Natural killer cell (primary cell): ENCODE results near the gene PPP5C. TPM values are rescaled to one million over a fixed set of nuclear protein-coding genes. Genes with fewer than 3 reads are reported as not detected.
A peak's percentile ranks its signal among the peaks of the same experiment; 100 is the strongest.

ENCODE experiments used
- ATAC-seq, 3 donors: fragments of 150-1000 bp in 2 of 3; fragments of 200-7000 bp in 1 of 3; cut with Tn5 transposase; 1 replicate in 1 of 3; 2 replicates in 2 of 3; pipeline ENCODE4 v1.10.0; 2021; ENCODE audit warnings: mild to moderate bottlenecking in 2 of 3, moderate library complexity in 2 of 3
- DNase-seq, 2 donors: peaks; one replicate each; pipeline versions ENCODE4 v3.0.0 to v3.0.0-alpha.2; 2013 to 2021; ENCODE audit warnings: mixed read lengths in 1 of 2
- H3K27ac ChIP-seq: one replicate; pipeline ENCODE4 v1.5.1; 2013; ENCODE audit warnings: mild to moderate bottlenecking, low read length
- H3K27me3 ChIP-seq: one replicate; pipeline ENCODE4 v1.6.1; 2013; ENCODE audit warnings: low read length; ENCODE audit not compliant: control insufficient read depth, insufficient read depth
- H3K36me3 ChIP-seq: one replicate; pipeline ENCODE4 v1.6.1; 2013; ENCODE audit warnings: low read length; ENCODE audit not compliant: control insufficient read depth, insufficient read depth
- H3K4me1 ChIP-seq: one replicate; pipeline ENCODE4 v1.6.1; 2013; ENCODE audit warnings: low read length; ENCODE audit not compliant: control insufficient read depth, insufficient read depth
- H3K4me3 ChIP-seq: one replicate; pipeline ENCODE4 v1.5.1; 2013; ENCODE audit warnings: low read length
- H3K9me3 ChIP-seq: one replicate; pipeline ENCODE4 v1.6.1; 2013; ENCODE audit warnings: low read length; ENCODE audit not compliant: control insufficient read depth, insufficient read depth
- H3K27ac Mint-ChIP-seq, 2 donors: one replicate each; pipeline ENCODE4 v1.8.0; 2022; ENCODE audit warnings: mild to moderate bottlenecking in 2 of 2, mixed read lengths in 2 of 2, moderate library complexity in 1 of 2
- H3K27me3 Mint-ChIP-seq, 2 donors: one replicate each; pipeline ENCODE4 v1.8.0; 2022; ENCODE audit warnings: low read depth in 2 of 2, mixed read lengths in 2 of 2
- H3K36me3 Mint-ChIP-seq: one replicate; pipeline ENCODE4 v1.8.0; 2022; ENCODE audit warnings: mixed read lengths
- H3K4me1 Mint-ChIP-seq, 2 donors: one replicate each; pipeline ENCODE4 v1.8.0; 2022; ENCODE audit warnings: mixed read lengths in 2 of 2
- H3K4me3 Mint-ChIP-seq: one replicate; pipeline ENCODE4 v1.8.0; 2022; ENCODE audit warnings: mild to moderate bottlenecking, moderate library complexity, mixed read lengths
- H3K9me3 Mint-ChIP-seq, 2 donors: one replicate each; pipeline ENCODE4 v1.8.0; 2022; ENCODE audit warnings: mixed read lengths in 2 of 2
- WGBS: methylation state at CpG from one replicate; pipeline ENCODE4 v1.1.7; 2013; ENCODE audit warnings: missing lambda C conversion rate; ENCODE audit not compliant: insufficient coverage; 5-methylcytosine and 5-hydroxymethylcytosine counted together
- intact Hi-C: fragments of 100-400 bp; cut with micrococcal nuclease; formaldehyde crosslinking; loops from one replicate; pipeline ENCODE4 v1.14.2; 2022
- total RNA-seq, 4 donors: library from RNA; stranded (reverse); fragments of 120-200 nt in 1 of 4; gene quantifications; one replicate each; pipeline versions ENCODE4 v1.2.3 to v1.2.4, GENCODE V29; 2013 to 2022
- TF ChIP-seq, protein P1 (sequence below): fragments of 200-600 bp; IDR thresholded peaks from one replicate; pipeline ENCODE4 v1.8.0; 2022; ENCODE audit warnings: antibody characterized with exemption

PPP5C gene
- total RNA-seq, 3 donors from 2014 or later (not counting 1 experiment from before 2014, with no cell fraction given), result 95.4 to 106 (median 98.4) TPM

DNA sequence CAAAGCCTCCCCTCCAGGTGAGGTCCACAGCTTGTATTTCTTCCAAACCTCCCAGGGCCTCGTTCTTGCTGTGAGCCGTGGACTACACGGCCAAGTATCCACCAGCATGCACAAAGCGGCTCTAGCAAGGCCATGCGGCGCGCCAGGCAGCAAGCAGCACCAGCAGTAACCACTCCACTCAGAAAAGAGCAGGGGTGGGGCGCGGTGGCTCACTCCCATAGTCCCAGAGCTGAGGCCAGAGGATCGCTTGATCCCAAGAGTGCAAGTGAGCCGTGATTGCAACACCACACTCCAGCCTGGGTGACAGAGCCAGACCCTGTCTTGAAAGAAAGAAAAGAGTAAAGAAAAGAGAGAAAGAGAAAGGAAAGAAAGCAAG, 61.8 kb downstream of the PPP5C start:
- Histone ChIP-seq H3K36me3 (no peaks in the 10 kb centered on the region), H3K9me3 (no peaks in the 10 kb centered on the region), H3K4me3 (no peak overlapping the region), H3K27me3 (peaks cover 48% of the 10 kb centered on the region), H3K4me1 (peaks cover 22% of the 10 kb centered on the region), H3K27ac (no peak overlapping the region)
- Mint-ChIP-seq H3K4me3 (no peak overlapping the region), H3K27ac (peak overlapping the region in 1 of 2 donors; percentile 37), H3K36me3 (no peaks in the 10 kb centered on the region), H3K9me3 (no peaks in the 10 kb centered on the region), H3K4me1 (peaks cover 12 to 13% of the 10 kb centered on the region in 2 donors), H3K27me3 (peaks cover 54 to 59% of the 10 kb centered on the region in 2 donors)
- intact Hi-C loops, result no loop called here
- no peak for ATAC-seq
- TF ChIP-seq, protein P1, sequence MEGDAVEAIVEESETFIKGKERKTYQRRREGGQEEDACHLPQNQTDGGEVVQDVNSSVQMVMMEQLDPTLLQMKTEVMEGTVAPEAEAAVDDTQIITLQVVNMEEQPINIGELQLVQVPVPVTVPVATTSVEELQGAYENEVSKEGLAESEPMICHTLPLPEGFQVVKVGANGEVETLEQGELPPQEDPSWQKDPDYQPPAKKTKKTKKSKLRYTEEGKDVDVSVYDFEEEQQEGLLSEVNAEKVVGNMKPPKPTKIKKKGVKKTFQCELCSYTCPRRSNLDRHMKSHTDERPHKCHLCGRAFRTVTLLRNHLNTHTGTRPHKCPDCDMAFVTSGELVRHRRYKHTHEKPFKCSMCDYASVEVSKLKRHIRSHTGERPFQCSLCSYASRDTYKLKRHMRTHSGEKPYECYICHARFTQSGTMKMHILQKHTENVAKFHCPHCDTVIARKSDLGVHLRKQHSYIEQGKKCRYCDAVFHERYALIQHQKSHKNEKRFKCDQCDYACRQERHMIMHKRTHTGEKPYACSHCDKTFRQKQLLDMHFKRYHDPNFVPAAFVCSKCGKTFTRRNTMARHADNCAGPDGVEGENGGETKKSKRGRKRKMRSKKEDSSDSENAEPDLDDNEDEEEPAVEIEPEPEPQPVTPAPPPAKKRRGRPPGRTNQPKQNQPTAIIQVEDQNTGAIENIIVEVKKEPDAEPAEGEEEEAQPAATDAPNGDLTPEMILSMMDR, result no peak
- WGBS, result 11% methylated on average over 11 of the region's 11 CpGs
- DNase-seq, result no peak

GRCh38 chr19:46409191-46409590, 62.3 kb downstream of the PPP5C start:
- Mint-ChIP-seq H3K27ac (no peak overlapping the region), H3K4me1 (peaks cover 7 to 8% of the 10 kb centered on the region in 2 donors), H3K9me3 (no peaks in the 10 kb centered on the region), H3K4me3 (no peak overlapping the region), H3K36me3 (no peaks in the 10 kb centered on the region), H3K27me3 (peaks cover 49 to 58% of the 10 kb centered on the region in 2 donors)
- peaks cover 50% of the 10 kb centered on the region for H3K27me3 ChIP-seq
- no peak for DNase-seq
- no peaks in the 10 kb centered on the region for H3K36me3 ChIP-seq
- H3K9me3 ChIP-seq, result no peaks in the 10 kb centered on the region
- no peak overlapping the region for H3K27ac ChIP-seq
- no peak overlapping the region for H3K4me3 ChIP-seq
- WGBS, result 83% methylated on average over 3 of the region's 3 CpGs
- no peak for ATAC-seq
- intact Hi-C loops, result no loop called here
- H3K4me1 ChIP-seq, result peaks cover 16% of the 10 kb centered on the region
- TF ChIP-seq, protein P1, result no peak

- H3K9me3 Mint-ChIP-seq, result no peaks in the 10 kb centered on the region
- Histone ChIP-seq H3K27ac (no peak overlapping the region), H3K36me3 (no peaks in the 10 kb centered on the region), H3K9me3 (no peaks in the 10 kb centered on the region), H3K27me3 (peaks cover 49% of the 10 kb centered on the region), H3K4me1 (peaks cover 4% of the 10 kb centered on the region), H3K4me3 (no peak overlapping the region)
- H3K4me1 Mint-ChIP-seq, result no peaks in the 10 kb centered on the region
- intact Hi-C loops, result no loop called here
- no peaks in the 10 kb centered on the region for H3K36me3 Mint-ChIP-seq
- TF ChIP-seq, protein P1, result no peak
- H3K27ac Mint-ChIP-seq, result no peak overlapping the region
- DNase-seq (no peak), ATAC-seq (no peak)
- peaks cover 44 to 61% of the 10 kb centered on the region in 2 donors for H3K27me3 Mint-ChIP-seq
- no peak overlapping the region for H3K4me3 Mint-ChIP-seq
- 84% methylated on average over 13 of the region's 13 CpGs for WGBS
Observed at GRCh38 chr19:46410205-46411087, 63.6 kb downstream of the PPP5C start.
